Thoracic aorta (tissue), 2 donors: Measurements from ENCODE around the gene TAL1. TPM values are rescaled to one million over a fixed set of nuclear protein-coding genes. Genes with fewer than 3 reads are reported as not detected.

ENCODE experiments used
- ATAC-seq: fragments of 150-250 bp; one replicate; pipeline ENCODE4 v1.8.0; 2017; ENCODE audit warnings: low read depth; ENCODE audit not compliant: insufficient number of reproducible peaks, low FRiP score
- DNase-seq: peaks from one replicate; pipeline ENCODE4 v3.0.0-alpha.2; 2020; ENCODE audit warnings: low spot score
- H3K27ac ChIP-seq, 2 donors: fragments of 200-600 bp; sonication (generic); 1 replicate in 1 of 2; 2 replicates in 1 of 2; pipeline ENCODE4 v1.5.1; 2016; ENCODE audit warnings: mild to moderate bottlenecking in 2 of 2, moderate library complexity in 2 of 2
- H3K27me3 ChIP-seq: fragments of 200-600 bp; sonication (generic); replicated peaks from 2 replicates; pipeline ENCODE4 v1.6.0; 2016; ENCODE audit warnings: mild to moderate bottlenecking; ENCODE audit not compliant: insufficient read depth
- H3K36me3 ChIP-seq: fragments of 200-600 bp; sonication (generic); one replicate; pipeline ENCODE4 v1.5.1; 2016
- H3K4me1 ChIP-seq, 2 donors: fragments of 200-600 bp; sonication (generic); 1 replicate in 1 of 2; 2 replicates in 1 of 2; pipeline versions ENCODE4 v1.5.1 to v1.6.0; 2016; ENCODE audit warnings: low read depth in 2 of 2, mild to moderate bottlenecking in 1 of 2; ENCODE audit not compliant: control insufficient read depth in 1 of 2
- H3K4me3 ChIP-seq: fragments of 200-600 bp; sonication (generic); 2 replicates; pipeline ENCODE4 v1.5.1; 2016; ENCODE audit warnings: mild to moderate bottlenecking
- H3K9me3 ChIP-seq: fragments of 200-600 bp; sonication (generic); 2 replicates; pipeline ENCODE4 v1.5.1; 2016
- total RNA-seq, 2 donors: library from RNA; depleted of rRNA; stranded (reverse); fragments of >200 nt; gene quantifications; one replicate each; pipeline versions ENCODE4 v1.1.0 to v1.2.3, GENCODE V29; 2016
- TF ChIP-seq, protein P1 (sequence below): fragments of 200-600 bp; sonication (generic); IDR thresholded peaks from one replicate; pipeline ENCODE4 v1.5.1; 2019; ENCODE audit warnings: antibody characterized with exemption

Gene TAL1
- total RNA-seq, 2 donors from 2014 or later: 2.4 to 3.0 TPM

DNA sequence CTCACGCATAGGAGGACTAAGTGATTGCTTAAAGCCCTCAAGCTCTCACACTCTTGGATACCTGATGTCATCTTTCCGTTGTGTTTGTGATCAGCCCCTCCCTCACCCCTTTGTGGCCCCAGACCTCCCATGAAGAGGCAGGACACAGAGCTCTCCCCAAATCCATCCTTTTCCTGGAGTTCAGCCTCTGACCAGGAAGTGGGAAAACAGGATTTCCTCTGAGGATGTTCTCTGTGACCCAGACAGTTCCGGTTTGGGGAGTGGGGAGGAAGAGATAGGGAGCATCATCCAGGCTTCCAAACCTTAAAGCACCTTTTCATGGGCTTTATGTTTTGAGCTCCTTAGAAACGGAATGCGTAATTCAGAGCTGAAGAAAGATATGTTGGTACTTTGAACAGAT is 11.9 kb upstream of the TAL1 start:
- ATAC-seq: no peak
- H3K9me3 ChIP-seq: no peaks in the 10 kb centered on the region
- H3K36me3 ChIP-seq: no peaks in the 10 kb centered on the region
- no peak overlapping the region for H3K27ac ChIP-seq
- TF ChIP-seq, protein P1, sequence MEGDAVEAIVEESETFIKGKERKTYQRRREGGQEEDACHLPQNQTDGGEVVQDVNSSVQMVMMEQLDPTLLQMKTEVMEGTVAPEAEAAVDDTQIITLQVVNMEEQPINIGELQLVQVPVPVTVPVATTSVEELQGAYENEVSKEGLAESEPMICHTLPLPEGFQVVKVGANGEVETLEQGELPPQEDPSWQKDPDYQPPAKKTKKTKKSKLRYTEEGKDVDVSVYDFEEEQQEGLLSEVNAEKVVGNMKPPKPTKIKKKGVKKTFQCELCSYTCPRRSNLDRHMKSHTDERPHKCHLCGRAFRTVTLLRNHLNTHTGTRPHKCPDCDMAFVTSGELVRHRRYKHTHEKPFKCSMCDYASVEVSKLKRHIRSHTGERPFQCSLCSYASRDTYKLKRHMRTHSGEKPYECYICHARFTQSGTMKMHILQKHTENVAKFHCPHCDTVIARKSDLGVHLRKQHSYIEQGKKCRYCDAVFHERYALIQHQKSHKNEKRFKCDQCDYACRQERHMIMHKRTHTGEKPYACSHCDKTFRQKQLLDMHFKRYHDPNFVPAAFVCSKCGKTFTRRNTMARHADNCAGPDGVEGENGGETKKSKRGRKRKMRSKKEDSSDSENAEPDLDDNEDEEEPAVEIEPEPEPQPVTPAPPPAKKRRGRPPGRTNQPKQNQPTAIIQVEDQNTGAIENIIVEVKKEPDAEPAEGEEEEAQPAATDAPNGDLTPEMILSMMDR: no peak
- no peaks in the 10 kb centered on the region for H3K4me1 ChIP-seq
- H3K27me3 ChIP-seq: no peaks in the 10 kb centered on the region
- no peak overlapping the region for H3K4me3 ChIP-seq
- no peak for DNase-seq

DNA sequence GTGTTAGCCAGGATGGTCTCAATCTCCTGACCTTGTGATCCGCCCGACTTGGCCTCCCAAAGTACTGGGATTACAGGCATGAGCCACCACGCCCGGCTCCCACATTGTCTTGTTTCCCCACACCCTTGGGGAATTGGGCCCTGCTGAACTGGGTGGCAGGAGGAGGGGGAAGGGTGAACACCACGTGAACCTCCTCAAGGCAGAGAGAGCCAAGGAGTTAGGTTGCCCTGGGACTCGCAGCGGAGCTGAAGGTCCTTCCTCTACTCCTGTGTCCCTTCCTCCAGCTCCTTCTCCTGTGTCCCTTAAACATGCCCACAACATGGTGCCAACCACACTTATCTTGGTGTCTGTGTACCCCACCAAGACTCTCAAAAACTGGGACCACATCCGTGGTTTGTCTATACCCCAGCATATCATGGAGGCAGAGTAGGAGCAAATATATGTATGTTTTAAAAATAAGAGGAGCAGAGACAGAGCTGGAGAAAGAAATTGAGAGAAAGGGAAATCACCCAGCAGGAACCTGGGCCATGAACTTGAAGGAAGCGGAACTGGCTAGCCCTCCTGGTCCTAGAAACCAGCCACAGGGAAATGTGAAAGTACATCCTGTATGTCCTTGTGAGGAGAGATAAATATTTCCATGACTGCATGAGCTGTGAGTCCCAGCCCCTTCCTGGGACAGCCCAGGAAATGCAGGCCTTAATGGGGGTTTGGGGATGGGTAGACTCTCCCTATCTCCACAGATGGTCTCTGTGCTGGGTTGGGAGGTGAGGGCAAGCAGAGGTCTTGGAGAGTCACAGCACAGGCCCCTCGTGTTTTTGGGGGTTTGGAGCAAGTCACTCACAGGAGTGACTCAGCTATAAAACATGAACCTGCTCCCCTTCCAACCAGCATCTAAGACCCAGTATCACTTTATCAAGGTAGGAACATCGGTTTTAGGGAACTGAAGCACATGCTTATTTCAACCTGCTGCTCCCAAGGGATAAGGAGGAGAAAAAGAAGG is 9.4 kb upstream of the TAL1 start:
- Histone ChIP-seq H3K4me1 (no peaks in the 10 kb centered on the region), H3K27ac (no peak overlapping the region), H3K9me3 (no peaks in the 10 kb centered on the region), H3K27me3 (no peaks in the 10 kb centered on the region), H3K4me3 (no peak overlapping the region), H3K36me3 (no peaks in the 10 kb centered on the region)
- TF ChIP-seq, protein P1: no peak
- no peak for ATAC-seq
- no peak for DNase-seq

DNA sequence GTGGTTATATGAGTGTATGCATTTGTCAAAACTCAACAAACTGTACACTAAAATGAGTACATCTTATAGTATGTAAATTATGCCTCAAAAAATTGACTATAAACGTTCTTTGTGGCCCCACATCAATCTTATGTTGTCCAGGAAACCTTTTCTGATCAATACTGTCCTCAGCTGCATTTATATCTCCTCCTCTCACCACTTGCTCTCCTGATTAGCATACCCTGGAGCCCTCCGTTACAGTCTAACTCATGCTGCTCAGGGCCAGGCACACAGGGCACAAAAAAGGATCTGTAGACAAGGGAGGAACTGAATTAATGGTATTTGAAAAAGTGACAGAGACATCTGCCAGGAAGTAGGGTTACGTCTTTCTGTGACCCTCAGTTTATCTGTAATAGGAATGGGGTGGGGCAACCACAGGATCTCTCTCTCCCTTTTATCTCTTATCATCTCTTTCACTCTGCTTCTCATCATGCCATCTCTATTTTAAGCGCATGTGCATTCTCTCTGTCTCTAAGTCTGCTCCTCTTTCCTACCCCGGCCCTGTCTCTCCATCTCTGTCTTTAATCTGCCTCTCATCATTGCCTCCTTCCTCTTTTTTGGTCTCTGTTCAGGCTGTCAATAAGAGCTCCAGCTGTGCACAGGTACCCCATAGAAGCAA is 7.0 kb upstream of the TAL1 start:
- Histone ChIP-seq H3K9me3 (no peaks in the 10 kb centered on the region), H3K27ac (no peak overlapping the region), H3K4me1 (no peaks in the 10 kb centered on the region), H3K36me3 (no peaks in the 10 kb centered on the region), H3K27me3 (no peaks in the 10 kb centered on the region), H3K4me3 (no peak overlapping the region)
- DNase-seq (no peak), ATAC-seq (no peak)
- TF ChIP-seq, protein P1: no peak

DNA sequence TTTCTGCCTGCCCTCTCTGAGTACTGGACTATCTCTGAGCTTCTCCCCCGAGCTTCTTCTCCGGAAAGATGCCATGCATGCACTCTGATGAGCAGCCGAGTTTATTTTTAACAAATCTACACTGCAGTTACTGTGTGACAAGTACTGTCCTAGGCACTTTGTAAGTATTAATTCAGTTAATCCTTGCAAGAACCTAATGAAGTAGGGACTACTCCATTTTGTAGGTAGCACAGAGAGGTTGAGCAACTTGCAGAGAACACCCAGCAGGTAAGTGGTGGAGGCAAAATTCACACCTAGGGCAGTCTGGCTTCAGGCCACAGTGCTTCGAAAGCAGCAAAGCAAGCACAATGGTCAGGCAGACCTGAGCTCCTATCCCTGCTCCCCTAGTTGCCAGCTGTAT is 3.8 kb upstream of the TAL1 start:
- ATAC-seq (no peak), DNase-seq (no peak)
- TF ChIP-seq, protein P1: no peak
- no peaks in the 10 kb centered on the region for H3K36me3 ChIP-seq
- peaks cover 5 to 11% of the 10 kb centered on the region in 2 donors for H3K4me1 ChIP-seq
- H3K4me3 ChIP-seq: no peak overlapping the region
- no peak overlapping the region for H3K27ac ChIP-seq
- no peaks in the 10 kb centered on the region for H3K27me3 ChIP-seq
- H3K9me3 ChIP-seq: no peaks in the 10 kb centered on the region

DNA sequence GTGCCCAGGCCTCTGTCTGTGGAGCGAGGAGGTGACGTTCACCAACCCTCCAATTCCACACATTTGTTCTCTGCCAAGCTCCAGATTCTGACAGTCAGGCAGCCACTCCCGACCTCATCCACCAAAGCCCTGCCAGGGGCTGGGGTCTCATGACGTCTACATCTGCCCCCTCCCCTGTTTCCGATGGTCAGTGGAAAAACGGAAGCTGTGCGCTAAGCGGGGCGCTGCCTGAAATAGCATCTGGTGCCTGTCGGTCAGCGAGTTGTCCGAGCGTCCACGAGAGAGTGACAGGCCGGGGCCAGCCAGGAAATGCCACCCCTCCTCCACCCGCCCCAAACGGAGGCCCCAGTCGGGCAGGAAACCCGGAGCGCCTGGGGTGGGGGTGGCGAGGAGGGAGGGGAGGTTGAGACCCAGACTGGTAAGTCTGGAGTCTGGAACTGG is 3.2 kb upstream of the TAL1 start:
- no peak for ATAC-seq
- Histone ChIP-seq H3K4me3 (no peak overlapping the region), H3K4me1 (peaks cover 9 to 16% of the 10 kb centered on the region in 2 donors), H3K36me3 (no peaks in the 10 kb centered on the region), H3K27me3 (peaks cover 5% of the 10 kb centered on the region), H3K27ac (no peak overlapping the region), H3K9me3 (no peaks in the 10 kb centered on the region)
- no peak for DNase-seq
- TF ChIP-seq, protein P1: no peak
